Dedifferentiated amniotic fluid mesenchymal stem cell (primary cell): Measurements from ENCODE around the gene NIPAL4.
A peak's percentile ranks its signal among the peaks of the same experiment; 100 is the strongest.

Experiments
- DNase-seq: peaks from one replicate; pipeline ENCODE4 v3.0.0-alpha.2; 2016; ENCODE audit errors: extremely low spot score

The NIPAL4 gene

DNA sequence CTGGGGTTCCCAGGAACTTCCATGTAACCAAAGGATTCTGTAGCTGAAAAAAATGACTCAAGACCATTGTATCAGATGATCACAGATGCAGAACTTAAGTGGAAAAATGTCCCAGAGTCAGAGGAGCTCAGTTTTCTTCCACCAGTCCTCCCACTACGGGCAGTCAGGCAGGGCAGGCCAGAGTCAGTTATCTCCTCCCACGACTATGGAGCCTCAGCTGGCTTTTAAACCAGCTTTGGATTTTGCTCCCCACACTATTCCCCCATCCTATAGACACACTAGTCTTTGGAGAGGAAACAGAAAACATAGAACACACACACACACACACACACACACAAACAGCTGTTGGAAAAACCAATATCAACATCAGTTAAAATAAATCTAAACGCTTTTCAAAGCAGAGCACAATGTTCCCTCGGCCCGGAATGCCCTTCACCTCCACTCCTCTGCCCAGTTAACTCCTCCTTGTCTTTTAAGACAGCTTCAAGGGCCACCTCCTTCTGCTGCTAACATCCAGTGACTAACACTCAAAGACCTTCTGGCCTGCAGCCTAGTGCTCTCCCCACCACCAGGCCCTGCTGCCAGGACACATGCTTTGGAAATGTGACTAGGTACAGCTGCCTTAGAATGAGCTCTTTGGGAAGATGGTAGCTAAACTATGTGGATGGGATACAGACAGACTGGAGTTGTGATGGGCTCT lies 56.8 kb downstream of the NIPAL4 start:
- peak; percentile 60 for DNase-seq

DNA sequence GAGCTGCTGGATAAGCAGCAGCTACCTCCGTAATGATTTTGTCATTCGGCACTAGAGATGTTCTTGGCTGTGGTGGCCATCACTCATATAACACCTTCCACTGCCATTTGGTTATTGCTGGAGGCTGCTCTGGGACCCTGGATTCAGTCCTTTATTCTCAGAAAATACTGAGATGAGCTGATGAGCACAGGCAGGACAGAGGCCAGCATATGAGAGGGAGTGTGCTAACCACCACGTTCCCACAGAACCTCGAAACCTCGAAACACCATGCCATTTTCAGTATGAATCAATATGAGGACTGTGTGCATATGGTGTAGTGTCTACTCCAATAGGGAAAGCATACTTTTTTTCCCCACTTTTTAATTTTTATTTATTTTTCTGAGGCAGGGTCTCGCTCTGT lies 59.0 kb downstream of the NIPAL4 start:
- DNase-seq = no peak

DNA sequence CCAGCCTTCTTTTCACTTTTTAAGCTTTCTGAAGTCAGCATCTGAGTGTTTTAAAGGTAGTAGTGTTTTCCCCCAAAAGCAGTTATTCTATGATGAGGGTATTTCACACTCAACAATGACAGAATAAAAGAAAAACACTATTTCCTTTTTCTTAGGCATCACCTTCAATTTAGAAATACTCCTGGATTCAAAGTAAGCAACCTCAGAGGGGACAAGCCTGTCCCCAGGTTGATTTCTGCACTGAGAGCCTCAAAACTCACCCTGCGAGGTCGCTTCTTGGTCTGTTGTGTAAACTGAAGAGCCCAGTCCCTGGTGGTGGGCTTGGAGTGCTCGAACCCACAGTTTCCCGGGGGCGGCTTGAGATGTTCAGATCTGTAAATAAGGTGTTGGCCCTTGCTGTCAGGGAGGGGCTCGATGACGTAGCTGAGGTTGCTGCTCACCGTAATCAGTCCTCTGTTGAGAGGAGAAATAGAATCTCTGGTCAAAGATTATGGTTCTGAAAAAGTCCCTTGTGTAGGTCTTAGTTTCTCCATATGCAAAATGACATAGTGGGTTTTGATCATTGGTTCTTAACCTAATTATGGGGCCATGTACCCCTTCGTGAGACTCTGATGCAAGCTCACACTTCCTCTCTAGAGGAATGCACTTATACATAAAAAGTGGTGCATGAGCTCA lies 59.7 kb downstream of the NIPAL4 start:
- no peak for DNase-seq

GRCh38 chr5:157520911-157521703 lies 61.1 kb downstream of the NIPAL4 start:
- DNase-seq = peak; percentile 30

GRCh38 chr5:157521704-157522029 lies 61.7 kb downstream of the NIPAL4 start:
- DNase-seq = no peak

- peak; percentile 67 for DNase-seq
Measured at GRCh38 chr5:157523976-157524375, 64.0 kb downstream of the NIPAL4 start.
